ENCODE measurements around the gene F7. TPM values are rescaled to one million over a fixed set of nuclear protein-coding genes. Genes with fewer than 3 reads are reported as not detected.
A peak's percentile ranks its signal among the peaks of the same experiment; 100 is the strongest.

F7 gene
- total RNA-seq, 1 donor from 2014 or later: 0.06 TPM

DNA sequence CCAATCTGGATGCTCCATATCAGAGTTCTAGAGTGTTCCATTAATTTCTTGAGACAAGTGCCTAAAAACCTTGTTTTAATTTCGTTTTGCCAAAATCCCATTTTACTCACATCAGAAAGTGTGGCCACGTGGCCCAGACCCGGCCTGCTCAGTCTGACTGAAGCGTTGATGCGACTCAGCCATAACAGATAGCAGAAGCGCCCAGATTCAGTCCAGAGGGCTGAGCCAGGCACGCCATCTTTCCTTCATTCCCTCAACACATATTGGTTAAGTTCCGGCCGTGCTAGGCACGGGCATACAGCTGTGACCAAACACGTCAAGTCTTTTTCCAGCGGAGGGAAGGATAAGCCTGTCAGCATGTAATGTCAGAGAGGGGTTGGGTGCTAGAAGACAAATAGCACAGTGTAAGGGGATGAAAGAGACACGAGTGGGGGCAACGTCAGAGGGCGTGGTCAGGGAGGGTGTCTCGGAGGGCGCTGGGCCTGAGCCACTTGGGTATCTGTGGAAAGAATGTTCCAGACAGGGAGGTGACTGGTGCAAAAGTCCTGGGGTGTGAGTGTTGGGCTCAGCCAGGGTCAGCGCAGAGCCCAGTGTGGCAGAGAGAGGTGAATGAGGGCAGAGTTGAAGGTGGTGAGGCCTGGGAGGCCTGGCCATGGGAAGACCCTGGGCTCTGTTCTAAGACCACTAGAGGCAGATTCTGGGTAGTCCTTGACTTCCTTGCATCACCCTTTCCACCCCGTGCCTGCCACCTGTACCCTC is 20.1 kb downstream of the F7 start:
- TF ChIP-seq CTCF (conservative IDR thresholded peaks at IDR 0.05; ENCODE audit: low read depth, low read length): no peak
- H3K4me3 ChIP-seq (ENCODE audit: low read depth, low read length): no peak overlapping the region
- DNase-seq (ENCODE audit: low read depth): no peak

DNA sequence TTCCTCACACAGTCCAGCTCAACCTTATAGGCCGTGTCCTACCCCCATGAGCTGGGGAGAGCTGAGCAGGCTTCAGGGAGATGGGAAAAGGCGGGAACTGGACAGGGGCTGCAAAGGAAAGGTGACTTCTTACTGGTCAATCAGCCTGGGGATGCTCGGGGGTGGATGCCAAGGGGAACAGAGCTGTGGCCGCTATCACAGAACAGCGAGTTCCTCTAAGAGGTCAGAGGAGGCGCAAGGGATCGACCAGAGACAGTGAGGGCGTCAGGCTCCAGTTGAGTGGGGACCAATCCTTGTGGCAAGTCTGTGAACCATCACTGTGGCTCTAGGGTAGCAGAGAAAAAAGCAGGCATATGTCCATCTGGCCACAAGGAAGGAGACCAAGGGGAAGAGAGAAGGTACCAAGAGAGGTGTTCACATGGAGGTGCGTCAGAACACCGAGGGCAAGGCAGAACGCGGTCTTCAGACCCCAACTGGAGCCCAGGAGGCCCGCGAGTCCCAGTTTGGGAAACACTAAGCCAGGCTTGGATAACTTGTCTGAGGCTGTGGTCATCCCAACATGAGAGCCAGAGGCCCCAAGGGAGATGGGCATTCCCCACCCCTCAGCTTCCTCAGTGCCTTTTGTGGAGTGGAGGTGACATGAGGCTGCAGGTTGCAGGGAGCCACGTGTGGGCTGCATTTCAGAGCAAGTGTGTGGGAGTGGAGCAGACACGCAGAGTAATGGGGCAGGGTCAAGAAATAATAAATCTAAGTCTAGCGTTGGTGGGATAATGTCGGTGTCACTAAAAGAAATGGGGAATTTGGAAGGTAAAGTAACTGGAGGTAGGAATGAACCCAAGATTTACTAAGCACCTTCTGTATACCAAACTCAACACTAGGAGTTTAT is 20.9 kb downstream of the F7 start:
- no peak overlapping the region for H3K4me3 ChIP-seq (ENCODE audit: low read depth, low read length)
- no peak for TF ChIP-seq CTCF (conservative IDR thresholded peaks at IDR 0.05; ENCODE audit: low read depth, low read length)
- no peak for DNase-seq (ENCODE audit: low read depth)

- no peak for DNase-seq (ENCODE audit: low read depth)
- no peak for TF ChIP-seq CTCF (conservative IDR thresholded peaks at IDR 0.05; ENCODE audit: low read depth, low read length)
- H3K4me3 ChIP-seq (ENCODE audit: low read depth, low read length): no peak overlapping the region
These were observed 23.9 kb downstream of the F7 start for GRCh38 chr13:113129480-113129879.

GRCh38 chr13:113129921-113130750 is 24.5 kb downstream of the F7 start:
- no peak overlapping the region for H3K4me3 ChIP-seq (ENCODE audit: low read depth, low read length)
- no peak for DNase-seq (ENCODE audit: low read depth)
- no peak for TF ChIP-seq CTCF (conservative IDR thresholded peaks at IDR 0.05; ENCODE audit: low read depth, low read length)

- TF ChIP-seq CTCF (conservative IDR thresholded peaks at IDR 0.05; ENCODE audit: low read depth, low read length): no peak
- H3K4me3 ChIP-seq (ENCODE audit: low read depth, low read length): no peak overlapping the region
- no peak for DNase-seq (ENCODE audit: low read depth)
These were observed 29.7 kb downstream of the F7 start for GRCh38 chr13:113135281-113135760.

DNA sequence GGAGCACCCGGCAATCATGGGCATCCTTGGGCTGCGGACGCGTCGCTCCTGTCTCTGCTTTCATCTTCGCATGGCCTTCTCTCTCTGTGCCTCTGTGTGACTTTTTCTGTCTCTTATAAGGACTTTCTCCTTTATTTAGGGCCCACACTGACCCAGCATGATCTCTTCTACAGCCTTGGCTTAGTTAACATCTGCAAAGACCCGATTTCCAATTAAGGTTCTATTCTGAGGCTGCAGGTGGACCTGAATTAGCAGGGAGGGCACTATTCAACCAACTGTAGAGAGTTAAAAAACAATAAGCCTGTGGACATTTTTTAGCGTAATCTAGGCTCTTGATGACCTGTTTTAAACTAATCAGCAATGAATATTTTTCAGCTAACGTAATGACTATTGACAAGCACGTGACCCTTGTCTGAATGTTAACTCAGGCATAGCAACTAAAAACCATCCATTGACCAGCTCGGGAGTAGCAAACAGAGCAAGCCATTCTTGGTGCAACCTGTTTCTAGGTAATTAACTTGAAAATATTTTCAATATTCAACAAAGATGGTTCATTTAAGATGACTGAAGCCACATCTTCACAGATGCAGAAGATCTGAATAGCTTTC is 32.2 kb downstream of the F7 start:
- no peak for TF ChIP-seq CTCF (conservative IDR thresholded peaks at IDR 0.05; ENCODE audit: low read depth, low read length)
- peak; percentile 27 for DNase-seq (ENCODE audit: low read depth)
- no peak overlapping the region for H3K4me3 ChIP-seq (ENCODE audit: low read depth, low read length)
